ENCODE results near the gene SPOCK2.

GRCh38 chr10:72037811-72038210, 50.5 kb downstream of the SPOCK2 start:
- no peak for TF ChIP-seq POLR2AphosphoS5 (IDR thresholded peaks at IDR 0.05)
- TF ChIP-seq, protein P1, sequence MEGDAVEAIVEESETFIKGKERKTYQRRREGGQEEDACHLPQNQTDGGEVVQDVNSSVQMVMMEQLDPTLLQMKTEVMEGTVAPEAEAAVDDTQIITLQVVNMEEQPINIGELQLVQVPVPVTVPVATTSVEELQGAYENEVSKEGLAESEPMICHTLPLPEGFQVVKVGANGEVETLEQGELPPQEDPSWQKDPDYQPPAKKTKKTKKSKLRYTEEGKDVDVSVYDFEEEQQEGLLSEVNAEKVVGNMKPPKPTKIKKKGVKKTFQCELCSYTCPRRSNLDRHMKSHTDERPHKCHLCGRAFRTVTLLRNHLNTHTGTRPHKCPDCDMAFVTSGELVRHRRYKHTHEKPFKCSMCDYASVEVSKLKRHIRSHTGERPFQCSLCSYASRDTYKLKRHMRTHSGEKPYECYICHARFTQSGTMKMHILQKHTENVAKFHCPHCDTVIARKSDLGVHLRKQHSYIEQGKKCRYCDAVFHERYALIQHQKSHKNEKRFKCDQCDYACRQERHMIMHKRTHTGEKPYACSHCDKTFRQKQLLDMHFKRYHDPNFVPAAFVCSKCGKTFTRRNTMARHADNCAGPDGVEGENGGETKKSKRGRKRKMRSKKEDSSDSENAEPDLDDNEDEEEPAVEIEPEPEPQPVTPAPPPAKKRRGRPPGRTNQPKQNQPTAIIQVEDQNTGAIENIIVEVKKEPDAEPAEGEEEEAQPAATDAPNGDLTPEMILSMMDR (IDR thresholded peaks at IDR 0.05), result no peak
- no peak for TF ChIP-seq POLR2A (IDR thresholded peaks at IDR 0.05)

Data from prostate gland (tissue), 2 donors.